IMR-90 (cell line): Measurements from ENCODE around the gene MBTPS1. TPM values are rescaled to one million over a fixed set of nuclear protein-coding genes. Genes with fewer than 3 reads are reported as not detected.

ENCODE experiments used
- ATAC-seq: fragments of 200-7000 bp; cut with Tn5 transposase; 2 replicates; pipeline ENCODE4 v1.9.1; 2020; ENCODE audit warnings: low read depth, mild to moderate bottlenecking, moderate library complexity
- BruUV-seq: library from RNA; stranded (reverse); fragments of 400-500 nt; replicated peaks from 2 replicates; lab custom pipeline; 2021; lab: Mats Ljungman, UMichigan
- CTCF ChIA-PET: fragments of 300-600 bp; formaldehyde crosslinking; extraction: SDS; loops from one replicate; lab custom pipeline; 2021; ENCODE audit warnings: antibody characterized with exemption; lab: Yijun Ruan, JAX
- POLR2A ChIA-PET: fragments of 300-600 bp; sonication (Branson Sonifier 250); formaldehyde crosslinking; loops from one replicate; lab custom pipeline; 2022; ENCODE audit warnings: antibody characterized with exemption; ENCODE audit not compliant: unreplicated experiment; lab: Charles Lee
- DNase-seq: peaks from one replicate; pipeline ENCODE4 v3.0.0; 2013
- H2AFZ ChIP-seq: replicated peaks from 2 replicates; pipeline ENCODE3; 2013; ENCODE audit warnings: low read length, mild to moderate bottlenecking; ENCODE audit not compliant: poor library complexity
- H2AK5ac ChIP-seq: 2 replicates; pipeline ENCODE4 v1.6.1; 2013; ENCODE audit warnings: low read depth, low read length, inconsistent platforms
- H2AK9ac ChIP-seq: replicated peaks from 2 replicates; pipeline ENCODE3; 2013; ENCODE audit warnings: mild to moderate bottlenecking, low read depth, low read length, moderate library complexity; ENCODE audit not compliant: poor library complexity
- H2BK120ac ChIP-seq: 2 replicates; pipeline ENCODE4 v1.6.1; 2013; ENCODE audit warnings: low read depth, low read length, inconsistent platforms
- H2BK15ac ChIP-seq: 3 replicates; pipeline ENCODE4 v1.6.1; 2013; ENCODE audit warnings: low read depth, low read length, inconsistent platforms
- H2BK20ac ChIP-seq: 2 replicates; pipeline ENCODE4 v1.6.1; 2013; ENCODE audit warnings: low read depth, mild to moderate bottlenecking, inconsistent platforms, low read length, moderate library complexity
- H2BK5ac ChIP-seq: 2 replicates; pipeline ENCODE4 v1.6.1; 2013; ENCODE audit warnings: mild to moderate bottlenecking, low read depth, low read length, inconsistent platforms; ENCODE audit not compliant: poor library complexity, severe bottlenecking
- H3K14ac ChIP-seq: replicated peaks from 2 replicates; pipeline ENCODE4 v1.6.1; 2013; ENCODE audit warnings: low read depth, low read length, inconsistent platforms
- H3K18ac ChIP-seq: 2 replicates; pipeline ENCODE4 v1.6.1; 2013; ENCODE audit warnings: low read depth, low read length, control low read depth
- H3K23ac ChIP-seq: 2 replicates; pipeline ENCODE4 v1.6.1; 2013; ENCODE audit warnings: low read depth, low read length, inconsistent platforms
- H3K27ac ChIP-seq: 2 replicates; pipeline ENCODE4 v1.5.1; 2013; ENCODE audit warnings: mild to moderate bottlenecking, control low read depth, low read length; ENCODE audit not compliant: insufficient read depth
- H3K27me3 ChIP-seq: 2 replicates; pipeline ENCODE4 v1.6.1; 2013; ENCODE audit warnings: low read length; ENCODE audit not compliant: control insufficient read depth, insufficient read depth
- H3K36me3 ChIP-seq: 2 replicates; pipeline ENCODE4 v1.6.1; 2013; ENCODE audit warnings: low read length, mixed read lengths; ENCODE audit not compliant: control insufficient read depth, insufficient read depth
- H3K4ac ChIP-seq: 2 replicates; pipeline ENCODE4 v1.6.1; 2013; ENCODE audit warnings: low read depth, low read length, inconsistent platforms
- H3K4me1 ChIP-seq: 2 replicates; pipeline ENCODE4 v1.6.1; 2013; ENCODE audit warnings: low read length, mixed read lengths; ENCODE audit not compliant: control insufficient read depth, insufficient read depth
- H3K4me2 ChIP-seq: 2 replicates; pipeline ENCODE4 v1.6.1; 2013; ENCODE audit warnings: low read depth, mild to moderate bottlenecking, control low read depth, low read length, moderate library complexity
- H3K4me3 ChIP-seq: 2 replicates; pipeline ENCODE4 v1.5.1; 2013; ENCODE audit warnings: low read depth, mild to moderate bottlenecking, control low read depth, low read length, moderate library complexity; ENCODE audit not compliant: insufficient read depth
- H3K56ac ChIP-seq: 2 replicates; pipeline ENCODE4 v1.6.1; 2013; ENCODE audit warnings: low read length, inconsistent platforms; ENCODE audit not compliant: insufficient read depth; ENCODE audit errors: extremely low read depth
- H3K79me1 ChIP-seq, 2 experiments: 2 replicates each; pipeline ENCODE4 v1.6.1; 2013; ENCODE audit warnings: low read length in 2 of 2, inconsistent platforms in 1 of 2, low read depth in 1 of 2
- H3K9ac ChIP-seq: 2 replicates; pipeline ENCODE4 v1.6.1; 2013; ENCODE audit warnings: low read depth, low read length, control low read depth
- H3K9me1 ChIP-seq: 2 replicates; pipeline ENCODE4 v1.6.1; 2013; ENCODE audit warnings: low read length, inconsistent platforms; ENCODE audit not compliant: insufficient read depth
- H3K9me3 ChIP-seq: 2 replicates; pipeline ENCODE4 v1.6.1; 2013; ENCODE audit warnings: low read length; ENCODE audit not compliant: control insufficient read depth, insufficient read depth
- H4K20me1 ChIP-seq: 2 replicates; pipeline ENCODE4 v1.6.1; 2013; ENCODE audit warnings: low read length, inconsistent platforms; ENCODE audit not compliant: insufficient read depth
- H4K5ac ChIP-seq: 2 replicates; pipeline ENCODE4 v1.6.1; 2013; ENCODE audit warnings: mild to moderate bottlenecking, low read depth, low read length, control low read depth
- H4K8ac ChIP-seq, 2 experiments: 2 replicates each; pipeline ENCODE4 v1.6.1; 2013; ENCODE audit warnings: low read depth in 2 of 2, low read length in 2 of 2, control low read depth in 1 of 2, inconsistent platforms in 1 of 2
- H4K91ac ChIP-seq: 2 replicates; pipeline ENCODE4 v1.6.1; 2013; ENCODE audit warnings: low read depth, low read length, inconsistent platforms; ENCODE audit not compliant: insufficient read depth
- BHLHE40 ChIP-seq: fragments of 150-350 bp; IDR thresholded peaks from 2 replicates; pipeline ENCODE4 v1.6.1; 2016; ENCODE audit warnings: mild to moderate bottlenecking, low read depth, low read length
- CEBPB ChIP-seq: IDR thresholded peaks from 2 replicates; pipeline ENCODE4 v1.6.1; 2012; ENCODE audit warnings: low read depth, low read length, improper control_type of control experiment
- CHD1 ChIP-seq: IDR thresholded peaks from 2 replicates; pipeline ENCODE4 v1.6.1; 2012; ENCODE audit warnings: low read depth, low read length, improper control_type of control experiment
- CTCF ChIP-seq: conservative IDR thresholded peaks from 2 replicates; pipeline ENCODE4 v1.5.1; 2012; ENCODE audit warnings: mild to moderate bottlenecking, low read depth, low read length, improper control_type of control experiment
- ELK1 ChIP-seq: fragments of 150-350 bp; IDR thresholded peaks from 2 replicates; pipeline ENCODE4 v1.6.1; 2016; ENCODE audit warnings: low read depth, mild to moderate bottlenecking, low read length, moderate library complexity, borderline replicate concordance
- FOS ChIP-seq: fragments of 150-350 bp; IDR thresholded peaks from 2 replicates; pipeline ENCODE4 v1.6.1; 2016; ENCODE audit warnings: low read depth, low read length
- MAFK ChIP-seq: IDR thresholded peaks from 2 replicates; pipeline ENCODE4 v1.6.1; 2012; ENCODE audit warnings: low read depth, low read length, improper control_type of control experiment
- MAZ ChIP-seq: IDR thresholded peaks from 2 replicates; pipeline ENCODE4 v1.6.1; 2012; ENCODE audit warnings: low read depth, mild to moderate bottlenecking, low read length, improper control_type of control experiment, moderate library complexity, borderline replicate concordance
- NFE2L2 ChIP-seq: fragments of 150-350 bp; IDR thresholded peaks from 2 replicates; pipeline ENCODE4 v1.6.1; 2016; ENCODE audit warnings: low read depth, mild to moderate bottlenecking, low read length
- POLR2A ChIP-seq: IDR thresholded peaks from 2 replicates; pipeline ENCODE4 v1.6.1; 2012; ENCODE audit warnings: mild to moderate bottlenecking, low read depth, low read length
- RAD21 ChIP-seq: IDR thresholded peaks from 2 replicates; pipeline ENCODE4 v1.6.1; 2012; ENCODE audit warnings: low read length, improper control_type of control experiment
- RCOR1 ChIP-seq: IDR thresholded peaks from 2 replicates; pipeline ENCODE4 v1.6.1; 2012; ENCODE audit warnings: mild to moderate bottlenecking, low read length, improper control_type of control experiment; ENCODE audit not compliant: insufficient replicate concordance
- RFX5 ChIP-seq: IDR thresholded peaks from 2 replicates; pipeline ENCODE4 v1.8.0; 2012; ENCODE audit warnings: low read depth, mild to moderate bottlenecking, low read length, moderate library complexity
- SMC3 ChIP-seq: fragments of 150-350 bp; IDR thresholded peaks from 2 replicates; pipeline ENCODE4 v1.6.1; 2016; ENCODE audit warnings: low read depth, mild to moderate bottlenecking, antibody characterized with exemption, low read length, moderate library complexity
- WGBS, 2 experiments: methylation state at CpG; one replicate each; pipeline versions ENCODE4 v1.1.5 to v1.1.7; 2013; ENCODE audit warnings: missing lambda C conversion rate in 2 of 2; ENCODE audit not compliant: insufficient read length in 1 of 2; ENCODE audit errors: extremely low coverage in 2 of 2; 5-methylcytosine and 5-hydroxymethylcytosine counted together
- dilution Hi-C: fragments of 300-500 bp; cut with HindIII; formaldehyde crosslinking; loops from one replicate; pipeline ENCODE4 v1.14.3; 2018; ENCODE audit warnings: low sequenced_read_pairs; ENCODE audit not compliant: unreplicated experiment
- in situ Hi-C: fragments of 300-500 bp; cut with MboI; formaldehyde crosslinking; loops from 3 replicates; pipeline ENCODE4 v1.14.3; 2019; ENCODE audit warnings: low sequenced_read_pairs, inconsistent platforms, mixed read lengths
- intact Hi-C: fragments of 100-400 bp; cut with micrococcal nuclease; formaldehyde crosslinking; loops from 2 replicates; pipeline ENCODE4 v1.10.0; 2022
- polyA plus RNA-seq, 3 experiments: library from polyadenylated mRNA; depleted of rRNA; stranded (reverse); fragments of >200 nt; gene quantifications; 2 replicates each; pipeline ENCODE4 v1.2.3, GENCODE V29; 2012; ENCODE audit warnings: low replicate concordance in 1 of 3
- total RNA-seq: library from RNA; depleted of rRNA; stranded (reverse); fragments of >200 nt; gene quantifications from 2 replicates; pipeline ENCODE4 v1.2.3, GENCODE V29; 2012

MBTPS1 gene
- total and polyA plus RNA-seq, 2 of the 4 experiments (the other 2 are of a cell fraction), result 59.0 to 70.4 TPM

DNA sequence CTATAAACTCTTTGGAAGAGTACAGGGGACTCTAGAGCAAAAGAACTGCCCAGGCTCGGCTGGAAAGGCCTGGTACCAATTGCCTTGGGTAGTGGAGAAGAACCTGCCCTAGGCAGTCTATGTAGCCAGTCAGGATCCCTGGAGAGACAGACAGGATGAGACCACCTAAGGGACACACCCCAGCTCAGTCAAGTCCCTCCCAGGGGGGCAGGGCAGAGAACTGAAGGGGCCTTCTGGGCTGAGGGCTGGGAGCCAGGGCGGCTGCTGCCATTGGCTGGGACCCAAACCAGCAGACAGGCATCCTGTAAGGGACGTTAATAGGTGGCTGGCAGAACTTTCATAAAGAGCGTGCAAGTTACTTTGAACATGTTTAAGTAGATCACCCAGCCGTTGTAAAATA, 61.4 kb downstream of the MBTPS1 start:
- no peak overlapping the region for H3K18ac ChIP-seq
- H3K56ac ChIP-seq, result no peak overlapping the region
- no CpG with 5 or more reads among the region's 5 CpGs for WGBS, 2 experiments
- ATAC-seq (no peak), DNase-seq (no peak)
- no peaks in the 10 kb centered on the region for H3K27me3 ChIP-seq
- no peaks in the 10 kb centered on the region for H3K4me1 ChIP-seq
- no TSS peak for BruUV-seq
- H3K36me3 ChIP-seq, result peaks cover 56% of the 10 kb centered on the region
- no peak overlapping the region for H2AFZ ChIP-seq
- H3K23ac ChIP-seq, result no peak overlapping the region
- no peaks in the 10 kb centered on the region for H3K9me3 ChIP-seq
- in situ Hi-C loops (no loop called here), intact Hi-C loops (no loop called here), dilution Hi-C loops (no loop called here)
- no peak overlapping the region for H2AK9ac ChIP-seq
- no peak overlapping the region for H4K5ac ChIP-seq
- TF ChIP-seq CEBPB, result no peak
- TF ChIP-seq FOS, result no peak
- no peak for TF ChIP-seq ELK1
- TF ChIP-seq RAD21, result no peak
- TF ChIP-seq MAFK, result no peak
- no peak for TF ChIP-seq RFX5
- no peak for TF ChIP-seq CHD1
- no peak for TF ChIP-seq SMC3
- TF ChIP-seq BHLHE40, result no peak
- no peak for TF ChIP-seq NFE2L2
- no peak for TF ChIP-seq MAZ
- TF ChIP-seq POLR2A, result no peak
- TF ChIP-seq CTCF, result no peak
- TF ChIP-seq RCOR1, result no peak
- ChIA-PET CTCF (no interaction called here), POLR2A (no interaction called here)
- no peak overlapping the region for H2BK20ac ChIP-seq
- H3K4ac ChIP-seq, result no peak overlapping the region
- H2BK5ac ChIP-seq, result no peak overlapping the region
- H3K79me1 ChIP-seq, result no peaks in the 10 kb centered on the region; a peak in 1 of 4 replicates
- no peak overlapping the region for H3K4me2 ChIP-seq
- no peak overlapping the region for H3K27ac ChIP-seq
- H3K4me3 ChIP-seq, result no peak overlapping the region
- H3K9ac ChIP-seq, result no peak overlapping the region
- H4K20me1 ChIP-seq, result no peaks in the 10 kb centered on the region
- H4K8ac ChIP-seq, result no peak overlapping the region
- no peak overlapping the region for H4K91ac ChIP-seq
- no peak overlapping the region for H2BK120ac ChIP-seq
- H2AK5ac ChIP-seq, result no peak overlapping the region
- H3K14ac ChIP-seq, result no peak overlapping the region
- H2BK15ac ChIP-seq, result no peak overlapping the region
- no peaks in the 10 kb centered on the region for H3K9me1 ChIP-seq
